ENCODE data around the gene PTF1A.

GRCh38 chr10:23230582-23230981 is 38.5 kb downstream of the PTF1A start:
- TF ChIP-seq, protein P1, sequence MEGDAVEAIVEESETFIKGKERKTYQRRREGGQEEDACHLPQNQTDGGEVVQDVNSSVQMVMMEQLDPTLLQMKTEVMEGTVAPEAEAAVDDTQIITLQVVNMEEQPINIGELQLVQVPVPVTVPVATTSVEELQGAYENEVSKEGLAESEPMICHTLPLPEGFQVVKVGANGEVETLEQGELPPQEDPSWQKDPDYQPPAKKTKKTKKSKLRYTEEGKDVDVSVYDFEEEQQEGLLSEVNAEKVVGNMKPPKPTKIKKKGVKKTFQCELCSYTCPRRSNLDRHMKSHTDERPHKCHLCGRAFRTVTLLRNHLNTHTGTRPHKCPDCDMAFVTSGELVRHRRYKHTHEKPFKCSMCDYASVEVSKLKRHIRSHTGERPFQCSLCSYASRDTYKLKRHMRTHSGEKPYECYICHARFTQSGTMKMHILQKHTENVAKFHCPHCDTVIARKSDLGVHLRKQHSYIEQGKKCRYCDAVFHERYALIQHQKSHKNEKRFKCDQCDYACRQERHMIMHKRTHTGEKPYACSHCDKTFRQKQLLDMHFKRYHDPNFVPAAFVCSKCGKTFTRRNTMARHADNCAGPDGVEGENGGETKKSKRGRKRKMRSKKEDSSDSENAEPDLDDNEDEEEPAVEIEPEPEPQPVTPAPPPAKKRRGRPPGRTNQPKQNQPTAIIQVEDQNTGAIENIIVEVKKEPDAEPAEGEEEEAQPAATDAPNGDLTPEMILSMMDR (optimal IDR thresholded peaks at IDR 0.05 in 1 of 3, IDR thresholded peaks at IDR 0.05 in 1 of 3, conservative IDR thresholded peaks at IDR 0.05 in 1 of 3; ENCODE audit: extremely low read depth in 1 of 3, insufficient read depth in 2 of 3, low read length in 3 of 3), result no peak
- no peak for TF ChIP-seq EZH2 (IDR thresholded peaks at IDR 0.05; ENCODE audit: low read length)

Measured in keratinocyte (primary cell).